Esophagus mucosa (tissue), 1 donor: ENCODE results near the gene SLC38A3. TPM values are rescaled to one million over a fixed set of nuclear protein-coding genes. Genes with fewer than 3 reads are reported as not detected.

ENCODE experiments used
- ATAC-seq: fragments of 200-7000 bp; cut with Tn5 transposase; one replicate; pipeline ENCODE4 v1.9.1; 2020
- total RNA-seq: library from RNA; stranded (reverse); gene quantifications from one replicate; pipeline ENCODE4 v1.2.4, GENCODE V29; 2023
- donor health status: DM: yes; HTN: yes; CAD: no.

SLC38A3 gene
- total RNA-seq, 1 donor from 2014 or later: 0.60 TPM

GRCh38 chr3:50169232-50169832 is 35.7 kb upstream of the SLC38A3 start:
- no peak for ATAC-seq

- no peak for ATAC-seq
These were observed 35.2 kb upstream of the SLC38A3 start for GRCh38 chr3:50169858-50170257.

GRCh38 chr3:50170689-50171088 is 34.4 kb upstream of the SLC38A3 start:
- peak; percentile 28 for ATAC-seq

GRCh38 chr3:50171540-50172301 is 33.4 kb upstream of the SLC38A3 start:
- no peak for ATAC-seq

GRCh38 chr3:50172626-50173220 is 32.3 kb upstream of the SLC38A3 start:
- peak; percentile 72 for ATAC-seq

- ATAC-seq: no peak
These were observed 31.2 kb upstream of the SLC38A3 start for GRCh38 chr3:50173685-50174516.

GRCh38 chr3:50174517-50174895 is 30.6 kb upstream of the SLC38A3 start:
- no peak for ATAC-seq

- no peak for ATAC-seq
These were observed 30.0 kb upstream of the SLC38A3 start for GRCh38 chr3:50174947-50175524.

- ATAC-seq: no peak
These were observed 27.7 kb upstream of the SLC38A3 start for GRCh38 chr3:50177346-50177745.

GRCh38 chr3:50179710-50180109 is 25.4 kb upstream of the SLC38A3 start:
- no peak for ATAC-seq

- ATAC-seq: no peak
These were observed 23.1 kb upstream of the SLC38A3 start for GRCh38 chr3:50181985-50182384.

- no peak for ATAC-seq
These were observed 22.5 kb upstream of the SLC38A3 start for GRCh38 chr3:50182533-50183099.

GRCh38 chr3:50183755-50184154 is 21.3 kb upstream of the SLC38A3 start:
- peak; percentile 1 for ATAC-seq

- peak; percentile 80 for ATAC-seq
These were observed 20.7 kb upstream of the SLC38A3 start for GRCh38 chr3:50184242-50184978.

- no peak for ATAC-seq
These were observed 19.8 kb upstream of the SLC38A3 start for GRCh38 chr3:50185230-50185629.

- no peak for ATAC-seq
These were observed 19.0 kb upstream of the SLC38A3 start for GRCh38 chr3:50186096-50186495.

- ATAC-seq: no peak
These were observed 17.3 kb upstream of the SLC38A3 start for GRCh38 chr3:50187750-50188149.

GRCh38 chr3:50189274-50189673 is 15.8 kb upstream of the SLC38A3 start:
- peak; percentile 40 for ATAC-seq

- ATAC-seq: peak; percentile 5
These were observed 15.1 kb upstream of the SLC38A3 start for GRCh38 chr3:50189989-50190388.

GRCh38 chr3:50190936-50191660 is 14.0 kb upstream of the SLC38A3 start, which contains the start of gene GNAT1:
Gene GNAT1 (plus strand): TSS chr3:50191610. CDS start chr3:50191726, 116 bp downstream.
- ATAC-seq: peak; percentile 1

- ATAC-seq: peak; percentile 1
These were observed 12.9 kb upstream of the SLC38A3 start for GRCh38 chr3:50192124-50192523.
